ENCODE results near the gene DLX1.
"Not testable (repeated sequence)": the region's sequence is repeated elsewhere in the genome, so short reads cannot be mapped to it uniquely, and the experiment has no call there.

GRCh38 chr2:172114176-172114575 lies 28.9 kb downstream of the DLX1 start:
- TF ChIP-seq, protein P1, sequence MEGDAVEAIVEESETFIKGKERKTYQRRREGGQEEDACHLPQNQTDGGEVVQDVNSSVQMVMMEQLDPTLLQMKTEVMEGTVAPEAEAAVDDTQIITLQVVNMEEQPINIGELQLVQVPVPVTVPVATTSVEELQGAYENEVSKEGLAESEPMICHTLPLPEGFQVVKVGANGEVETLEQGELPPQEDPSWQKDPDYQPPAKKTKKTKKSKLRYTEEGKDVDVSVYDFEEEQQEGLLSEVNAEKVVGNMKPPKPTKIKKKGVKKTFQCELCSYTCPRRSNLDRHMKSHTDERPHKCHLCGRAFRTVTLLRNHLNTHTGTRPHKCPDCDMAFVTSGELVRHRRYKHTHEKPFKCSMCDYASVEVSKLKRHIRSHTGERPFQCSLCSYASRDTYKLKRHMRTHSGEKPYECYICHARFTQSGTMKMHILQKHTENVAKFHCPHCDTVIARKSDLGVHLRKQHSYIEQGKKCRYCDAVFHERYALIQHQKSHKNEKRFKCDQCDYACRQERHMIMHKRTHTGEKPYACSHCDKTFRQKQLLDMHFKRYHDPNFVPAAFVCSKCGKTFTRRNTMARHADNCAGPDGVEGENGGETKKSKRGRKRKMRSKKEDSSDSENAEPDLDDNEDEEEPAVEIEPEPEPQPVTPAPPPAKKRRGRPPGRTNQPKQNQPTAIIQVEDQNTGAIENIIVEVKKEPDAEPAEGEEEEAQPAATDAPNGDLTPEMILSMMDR (IDR thresholded peaks at IDR 0.05), result not testable (repeated sequence)
- TF ChIP-seq POLR2A (IDR thresholded peaks at IDR 0.05), result not testable (repeated sequence)

Measured in heart left ventricle (tissue), 13 donors.